Left kidney (tissue), 2 donors: ENCODE results near the gene ELMOD3. TPM values are rescaled to one million over a fixed set of nuclear protein-coding genes. Genes with fewer than 3 reads are reported as not detected.
"Not testable (repeated sequence)": the region's sequence is repeated elsewhere in the genome, so short reads cannot be mapped to it uniquely, and the experiment has no call there.

Source experiments
- DNase-seq: peaks from one replicate; pipeline ENCODE4 v3.0.0-alpha.2; 2013
- polyA plus RNA-seq: library from polyadenylated mRNA; unstranded; fragments of 120-200 nt; gene quantifications from one replicate; pipeline ENCODE4 v1.2.1, GENCODE V29; 2013; ENCODE audit not compliant: insufficient read length

The ELMOD3 gene
- polyA plus RNA-seq, 1 donor: 37.2 TPM

GRCh38 chr2:85329181-85329651 is 25.4 kb upstream of the ELMOD3 start:
- DNase-seq: no peak

GRCh38 chr2:85329701-85330100 is 24.9 kb upstream of the ELMOD3 start:
- not testable (repeated sequence) for DNase-seq

- DNase-seq: no peak
Measured at GRCh38 chr2:85330839-85331636, 23.5 kb upstream of the ELMOD3 start.

GRCh38 chr2:85333877-85334276 is 20.7 kb upstream of the ELMOD3 start:
- DNase-seq: not testable (repeated sequence)

GRCh38 chr2:85334928-85335327 is 19.6 kb upstream of the ELMOD3 start:
- no peak for DNase-seq

GRCh38 chr2:85340034-85340892 is 14.3 kb upstream of the ELMOD3 start:
- DNase-seq: no peak

- no peak for DNase-seq
Measured at GRCh38 chr2:85341269-85342029, 13.1 kb upstream of the ELMOD3 start.

GRCh38 chr2:85342156-85342555 is 12.4 kb upstream of the ELMOD3 start:
- no peak for DNase-seq

- DNase-seq: not testable (repeated sequence)
Measured at GRCh38 chr2:85343207-85343895, 11.2 kb upstream of the ELMOD3 start.

GRCh38 chr2:85344356-85344954 is 10.1 kb upstream of the ELMOD3 start:
- DNase-seq: no peak

GRCh38 chr2:85347599-85347998 is 7.0 kb upstream of the ELMOD3 start:
- no peak for DNase-seq

- no peak for DNase-seq
Measured at GRCh38 chr2:85353876-85354285, 688 bp upstream of the ELMOD3 start.

GRCh38 chr2:85355073-85355410 is 473 bp downstream of the ELMOD3 start:
- no peak for DNase-seq

- DNase-seq: no peak
Measured at GRCh38 chr2:85355521-85355920, 952 bp downstream of the ELMOD3 start.

GRCh38 chr2:85356186-85356585 is 1.6 kb downstream of the ELMOD3 start:
- no peak for DNase-seq

- DNase-seq: no peak
Measured at GRCh38 chr2:85357736-85358135, 3.2 kb downstream of the ELMOD3 start.

GRCh38 chr2:85362653-85363387 is 8.3 kb downstream of the ELMOD3 start:
- DNase-seq: not testable (repeated sequence)

GRCh38 chr2:85367180-85367579 is 12.6 kb downstream of the ELMOD3 start:
- DNase-seq: no peak

GRCh38 chr2:85368921-85369320 is 14.4 kb downstream of the ELMOD3 start:
- no peak for DNase-seq

GRCh38 chr2:85369500-85369899 is 14.9 kb downstream of the ELMOD3 start:
- no peak for DNase-seq

GRCh38 chr2:85371045-85371444 is 16.5 kb downstream of the ELMOD3 start:
- DNase-seq: no peak
